Brain microvascular endothelial cell (primary cell): ENCODE results near the gene NMU.
A peak's percentile ranks its signal among the peaks of the same experiment; 100 is the strongest.

Source experiments
- DNase-seq: peaks from one replicate; pipeline ENCODE4 v3.0.0-alpha.2; 2020
- H3K27ac ChIP-seq: fragments of 250-450 bp; sonication (Bioruptor Pico); 2 replicates; pipeline ENCODE4 v1.5.1; 2020; ENCODE audit warnings: mild to moderate bottlenecking, moderate library complexity
- H3K27me3 ChIP-seq: fragments of 250-450 bp; sonication (Bioruptor Pico); replicated peaks from 2 replicates; pipeline ENCODE4 v1.5.1; 2020; ENCODE audit warnings: mild to moderate bottlenecking
- H3K36me3 ChIP-seq: fragments of 250-450 bp; sonication (Bioruptor Pico); replicated peaks from 2 replicates; pipeline ENCODE4 v1.5.1; 2020; ENCODE audit warnings: mild to moderate bottlenecking
- H3K4me3 ChIP-seq: 2 replicates; pipeline ENCODE4 v1.5.1; 2011; ENCODE audit warnings: low read depth, mild to moderate bottlenecking, control low read depth, low read length, moderate library complexity
- CTCF ChIP-seq: IDR thresholded peaks from 2 replicates; pipeline ENCODE4 v1.5.1; 2011; ENCODE audit warnings: low read depth, mild to moderate bottlenecking, moderate library complexity, low read length, control low read depth, inconsistent platforms; ENCODE audit errors: missing control alignments
- in situ Hi-C: cut with HindIII; loops from 2 replicates; pipeline ENCODE4 v1.10.0; 2017; ENCODE audit warnings: low sequenced_read_pairs, low pct_ligation_motif_present

NMU gene

GRCh38 chr4:55661398-55662056 lies 25.4 kb upstream of the NMU start:
- DNase-seq = no peak
- no peak overlapping the region for H3K27ac ChIP-seq
- no peaks in the 10 kb centered on the region for H3K36me3 ChIP-seq
- TF ChIP-seq CTCF = no peak
- no peak overlapping the region for H3K4me3 ChIP-seq
- in situ Hi-C loops = no loop called here
- no peaks in the 10 kb centered on the region for H3K27me3 ChIP-seq

- DNase-seq = no peak
- Histone ChIP-seq H3K36me3 (no peaks in the 10 kb centered on the region), H3K27ac (no peak overlapping the region), H3K4me3 (no peak overlapping the region), H3K27me3 (no peaks in the 10 kb centered on the region)
- no peak for TF ChIP-seq CTCF
- in situ Hi-C loops = no loop called here
Measured at GRCh38 chr4:55658657-55659056, 22.6 kb upstream of the NMU start.

- TF ChIP-seq CTCF = no peak
- in situ Hi-C loops = no loop called here
Measured at GRCh38 chr4:55654131-55654530, 18.0 kb upstream of the NMU start.

GRCh38 chr4:55650483-55650882 lies 14.4 kb upstream of the NMU start:
- Histone ChIP-seq H3K4me3 (no peak overlapping the region), H3K36me3 (no peaks in the 10 kb centered on the region), H3K27ac (no peak overlapping the region), H3K27me3 (no peaks in the 10 kb centered on the region)
- in situ Hi-C loops = no loop called here
- no peak for TF ChIP-seq CTCF
- no peak for DNase-seq

More at GRCh38 chr4:55654131-55654530, 18.0 kb upstream of the NMU start:
- no peaks in the 10 kb centered on the region for H3K27me3 ChIP-seq
- DNase-seq = no peak
- H3K4me3 ChIP-seq = no peak overlapping the region
- H3K27ac ChIP-seq = no peak overlapping the region
- H3K36me3 ChIP-seq = no peaks in the 10 kb centered on the region

- TF ChIP-seq CTCF = no peak
- Histone ChIP-seq H3K27me3 (peaks cover 4% of the 10 kb centered on the region), H3K4me3 (no peak overlapping the region), H3K36me3 (no peaks in the 10 kb centered on the region), H3K27ac (no peak overlapping the region)
- in situ Hi-C loops = no loop called here
- no peak for DNase-seq
Measured at GRCh38 chr4:55637272-55637820, 1.2 kb upstream of the NMU start.

- H3K4me3 ChIP-seq = peak overlapping the region; percentile 47
- in situ Hi-C loops = no loop called here
- peaks cover 4% of the 10 kb centered on the region for H3K27me3 ChIP-seq
- no peaks in the 10 kb centered on the region for H3K36me3 ChIP-seq
- H3K27ac ChIP-seq = no peak overlapping the region
- no peak for DNase-seq
- no peak for TF ChIP-seq CTCF
Measured at GRCh38 chr4:55636656-55636999, 530 bp upstream of the NMU start.
